ENCODE results near the gene STPG2. TPM values are rescaled to one million over a fixed set of nuclear protein-coding genes. Genes with fewer than 3 reads are reported as not detected.

STPG2 gene
- total and polyA plus RNA-seq, 2 of the 8 experiments (the other 6 are each of a cell fraction or from before 2014, with no cell fraction given) = 0.03 TPM; not detected in 1

- TF ChIP-seq RBBP5 (IDR thresholded peaks at IDR 0.05; ENCODE audit: borderline replicate concordance, low read depth, low read length) = no peak
These were observed 113.2 kb downstream of the STPG2 start (continued) for GRCh38 chr4:98030059-98030458.

Data from H1 (cell line).